ENCODE measurements around the gene CENPA. TPM values are rescaled to one million over a fixed set of nuclear protein-coding genes. Genes with fewer than 3 reads are reported as not detected.
A peak's percentile ranks its signal among the peaks of the same experiment; 100 is the strongest.
"Not testable (repeated sequence)": the region's sequence is repeated elsewhere in the genome, so short reads cannot be mapped to it uniquely, and the experiment has no call there.

The CENPA gene
- polyA plus RNA-seq, 12 donors: 4.3 to 13.8 (median 7.6) TPM; not detected in 2

DNA sequence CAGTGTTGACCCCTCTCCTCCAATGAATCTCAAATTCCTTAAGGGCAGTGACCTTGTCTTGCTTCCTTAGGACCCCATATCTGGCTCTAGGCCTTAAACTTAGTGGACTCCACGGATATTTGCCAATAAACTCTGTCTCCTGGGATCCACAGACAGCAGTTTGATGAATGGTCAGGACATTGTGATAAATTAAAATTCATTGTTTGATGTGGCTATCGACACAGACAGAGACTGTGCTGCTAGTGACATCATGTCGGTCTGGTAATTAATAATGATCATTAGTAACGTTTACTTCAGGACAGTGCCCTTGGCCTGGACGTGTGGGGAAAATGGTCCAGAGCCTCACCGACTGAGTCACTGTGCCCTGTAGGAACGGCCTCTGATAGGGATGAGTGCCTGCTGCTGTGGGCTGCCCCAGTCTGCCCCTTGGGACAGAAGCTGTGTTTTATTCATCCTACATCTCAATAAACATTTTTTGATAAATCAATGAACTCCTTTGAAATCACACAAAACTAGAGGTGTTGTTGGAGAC lies 27.0 kb upstream of the CENPA start:
- DNase-seq: no peak

DNA sequence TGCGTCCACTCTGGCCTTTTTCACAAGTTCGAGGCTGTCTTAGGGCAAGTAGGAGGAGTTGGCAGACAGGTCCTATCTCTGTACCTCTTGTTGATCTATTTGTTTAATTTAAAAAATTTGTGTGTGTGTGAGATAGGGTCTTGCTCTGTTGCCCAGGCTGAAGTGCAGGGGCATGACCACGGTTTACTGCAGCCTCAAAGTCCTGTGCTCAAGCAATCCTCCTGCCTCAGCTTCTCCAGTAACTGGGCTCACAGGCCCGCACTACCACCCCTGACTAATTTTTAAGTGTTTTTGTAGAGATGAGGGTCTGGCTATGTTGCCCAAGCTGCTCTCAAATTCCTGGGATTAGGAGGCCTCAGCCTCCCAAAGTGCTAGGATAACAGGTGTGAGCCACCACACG lies 26.0 kb upstream of the CENPA start:
- DNase-seq: no peak

DNA sequence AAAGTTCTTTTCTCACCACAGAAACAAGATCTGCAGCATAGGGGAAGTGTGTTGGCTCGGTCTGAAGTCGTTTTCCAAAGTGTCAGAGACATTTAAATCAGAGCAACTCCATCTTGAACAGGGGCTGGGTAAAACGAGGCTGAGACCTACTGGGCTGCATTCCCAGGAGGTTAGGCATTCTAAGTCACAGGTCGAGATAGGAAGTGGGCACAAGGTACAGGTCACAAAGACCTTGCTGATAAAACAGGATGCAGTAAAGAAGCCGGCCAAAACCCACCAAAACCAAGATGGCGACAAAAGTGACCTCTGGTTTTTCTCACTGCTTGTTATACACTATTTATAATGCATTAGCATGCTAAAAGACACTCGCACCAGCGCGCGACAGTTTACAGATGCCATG lies 24.9 kb upstream of the CENPA start:
- DNase-seq: not testable (repeated sequence)

DNA sequence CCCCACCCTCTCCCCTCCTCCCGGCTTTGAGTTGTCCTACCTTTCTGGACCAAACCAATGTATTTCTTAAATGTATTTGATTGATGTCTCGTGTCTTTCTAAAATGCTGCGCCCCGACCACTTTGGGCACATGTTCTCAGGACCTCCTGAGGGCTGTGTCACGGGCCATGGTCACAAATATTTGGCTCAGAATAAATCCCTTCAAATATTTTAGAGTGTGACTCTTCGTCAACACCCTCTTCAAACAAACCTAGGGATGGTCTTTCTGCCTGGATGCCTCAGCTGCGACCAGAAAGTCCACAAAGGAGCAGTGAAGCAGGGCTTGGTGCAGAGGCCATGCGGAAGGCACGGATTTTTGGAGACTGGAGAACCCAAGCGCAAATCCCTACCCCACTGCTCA lies 22.8 kb upstream of the CENPA start:
- DNase-seq: no peak

DNA sequence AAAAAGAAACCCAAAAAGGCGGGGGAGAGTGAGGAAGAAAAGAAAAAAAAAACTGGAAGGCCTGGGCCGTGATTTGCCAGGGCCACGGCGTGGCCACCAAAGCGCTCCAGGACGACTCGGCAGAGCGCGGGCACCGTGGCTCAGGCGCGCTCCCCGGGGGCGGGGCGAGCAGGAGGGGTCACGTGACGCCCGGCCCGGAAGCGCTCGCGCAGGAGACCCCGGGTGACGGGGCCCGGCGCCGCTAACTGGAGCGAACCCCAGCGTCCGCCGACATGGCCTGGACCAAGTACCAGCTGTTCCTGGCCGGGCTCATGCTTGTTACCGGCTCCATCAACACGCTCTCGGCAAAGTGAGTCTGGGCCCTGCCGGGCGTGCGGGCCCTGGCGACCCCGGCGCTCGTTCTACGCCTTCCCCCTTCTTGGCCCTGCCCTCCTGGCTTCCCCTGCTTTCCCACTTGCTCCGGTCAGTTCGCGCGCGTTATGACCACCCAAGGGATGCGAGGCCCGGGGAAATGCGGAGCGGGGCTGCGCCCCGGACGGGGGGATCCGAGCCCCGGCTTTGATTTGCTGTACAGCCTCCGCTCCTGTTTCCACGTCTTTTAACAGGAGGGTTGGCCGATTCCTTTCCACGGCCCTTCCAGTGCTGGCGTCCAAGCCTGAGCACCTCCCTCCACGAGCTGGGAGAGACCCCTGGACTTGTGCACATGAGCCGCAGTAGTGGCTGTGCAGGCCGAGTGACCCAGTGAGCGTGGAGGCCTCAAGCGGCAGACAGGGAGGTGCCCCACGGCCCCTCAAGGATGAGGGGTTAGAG lies 21.6 kb upstream of the CENPA start, which contains the start of gene SLC35F6:
Gene SLC35F6 (plus strand): TSS at position 207 of the 810 bp plus-strand sequence. CDS start 66 bp downstream, at position 273.
- DNase-seq: peak; percentile 81

DNA sequence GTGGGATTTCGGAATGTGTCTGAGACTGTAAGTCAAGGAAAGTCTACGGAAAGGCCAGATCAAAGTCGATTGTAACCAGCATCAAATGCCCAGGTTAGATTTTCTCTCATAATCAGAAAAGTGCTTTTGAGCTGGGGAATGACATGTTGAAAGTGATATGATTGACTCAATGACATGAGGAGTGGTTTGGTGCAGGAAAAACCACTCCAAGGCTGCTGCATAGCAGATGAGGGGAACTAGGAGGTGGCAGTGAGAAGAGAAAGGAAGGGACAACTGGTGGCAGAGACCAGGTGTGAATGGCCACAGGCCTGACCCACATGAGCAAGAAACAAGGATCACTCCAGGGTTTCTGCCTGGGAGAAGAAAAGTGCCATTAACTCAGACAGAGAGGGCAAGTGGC lies 20.9 kb upstream of the CENPA start:
- DNase-seq: no peak

DNA sequence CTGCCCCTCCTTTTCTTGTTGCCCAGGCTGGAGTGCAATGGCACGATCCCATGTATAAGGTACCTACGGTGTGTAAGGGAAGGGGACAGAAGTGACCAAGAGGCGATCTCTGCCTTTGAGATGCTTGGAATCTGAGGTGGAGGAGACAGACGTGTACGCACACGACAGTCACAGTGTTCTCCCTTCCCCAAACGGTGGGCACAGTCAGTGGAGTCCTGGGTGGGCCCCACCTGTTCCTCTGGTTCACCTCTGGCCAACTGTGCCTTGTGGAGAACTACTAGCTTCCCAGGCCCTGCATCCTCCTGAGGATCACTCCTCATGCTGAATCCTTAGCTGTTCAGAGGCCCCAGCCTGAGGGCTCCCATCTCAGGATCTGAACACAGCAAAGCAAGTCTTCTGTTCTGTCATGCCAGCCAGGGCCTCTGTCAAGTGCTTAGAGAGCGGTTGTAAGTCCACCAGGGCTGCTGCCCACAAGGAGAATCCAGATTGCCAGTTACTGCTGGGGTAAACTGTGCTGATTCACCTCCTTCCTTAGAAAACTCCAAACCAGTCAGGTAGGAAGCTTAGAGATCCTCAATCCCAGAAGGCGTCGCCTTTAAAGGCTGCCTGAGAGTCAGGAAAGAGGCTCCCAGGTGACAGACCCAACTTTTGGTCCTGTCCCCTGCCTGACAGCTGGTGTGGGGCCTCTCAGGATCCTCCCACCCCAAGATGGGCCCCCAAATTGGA lies 20.2 kb upstream of the CENPA start:
- no peak for DNase-seq

DNA sequence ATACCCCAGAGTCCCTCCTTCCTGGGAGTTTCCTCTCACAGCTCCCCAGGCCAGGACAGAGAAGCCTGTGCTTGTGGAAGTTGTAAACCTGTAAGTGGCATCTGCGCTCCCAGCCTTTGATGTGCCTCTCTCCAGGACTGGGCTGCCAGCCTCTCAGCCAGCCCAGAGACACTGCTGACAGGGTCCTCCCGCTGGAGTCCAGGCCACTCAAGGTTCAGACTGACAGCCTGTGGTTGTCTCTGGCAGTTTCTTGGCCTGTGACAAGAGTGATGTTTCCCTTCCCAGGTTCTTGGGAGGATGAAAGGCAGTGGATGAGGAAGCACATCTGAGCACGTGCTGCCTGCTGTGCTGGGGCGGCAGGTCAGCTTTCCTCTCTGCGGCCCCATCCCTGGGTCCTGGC lies 18.7 kb upstream of the CENPA start:
- no peak for DNase-seq

DNA sequence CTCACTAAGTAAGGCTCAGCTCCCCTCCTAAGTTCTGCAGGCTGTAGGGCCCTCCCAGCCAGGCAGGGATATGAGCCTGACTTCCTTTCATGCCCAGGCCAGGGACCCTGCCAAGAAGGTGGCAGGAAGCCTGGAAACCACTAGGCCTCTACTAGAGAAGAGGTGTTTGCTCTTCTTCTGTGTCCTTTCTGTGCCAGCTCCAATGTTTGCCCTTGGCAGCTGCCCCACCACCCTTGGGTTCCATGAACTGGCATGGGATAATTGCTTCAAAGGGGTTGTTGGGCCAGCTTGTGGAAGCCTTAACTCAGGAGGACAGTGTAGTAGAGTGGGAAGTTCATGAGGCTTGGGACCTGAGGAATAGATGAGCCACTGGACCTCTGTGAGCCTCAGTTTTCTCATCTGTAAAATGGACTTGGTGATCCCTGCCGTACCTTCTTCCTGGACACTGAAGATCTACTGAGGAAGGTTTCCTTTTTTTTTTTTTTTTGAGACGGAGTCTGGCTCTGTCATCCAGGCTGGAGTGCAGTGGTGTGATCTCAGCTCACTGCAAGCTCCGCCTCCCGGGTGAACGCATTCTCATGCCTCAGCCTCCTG lies 17.9 kb upstream of the CENPA start:
- no peak for DNase-seq

DNA sequence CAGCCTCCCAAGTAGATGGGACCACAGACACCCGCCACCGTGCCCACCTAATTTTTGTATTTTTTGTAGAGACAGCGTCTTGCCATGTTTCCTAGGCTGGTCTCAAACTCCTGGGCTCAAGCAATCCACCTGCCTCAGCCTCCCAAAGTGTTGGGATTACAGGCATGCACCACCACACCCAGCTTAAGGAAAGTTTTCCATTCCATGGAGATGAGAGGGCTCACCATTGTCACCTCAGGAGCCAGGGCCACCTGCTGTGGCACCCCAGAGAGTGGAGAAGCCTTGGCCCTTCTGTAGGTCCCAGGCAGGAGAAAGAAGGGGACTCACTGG lies 17.1 kb upstream of the CENPA start:
- DNase-seq: no peak

DNA sequence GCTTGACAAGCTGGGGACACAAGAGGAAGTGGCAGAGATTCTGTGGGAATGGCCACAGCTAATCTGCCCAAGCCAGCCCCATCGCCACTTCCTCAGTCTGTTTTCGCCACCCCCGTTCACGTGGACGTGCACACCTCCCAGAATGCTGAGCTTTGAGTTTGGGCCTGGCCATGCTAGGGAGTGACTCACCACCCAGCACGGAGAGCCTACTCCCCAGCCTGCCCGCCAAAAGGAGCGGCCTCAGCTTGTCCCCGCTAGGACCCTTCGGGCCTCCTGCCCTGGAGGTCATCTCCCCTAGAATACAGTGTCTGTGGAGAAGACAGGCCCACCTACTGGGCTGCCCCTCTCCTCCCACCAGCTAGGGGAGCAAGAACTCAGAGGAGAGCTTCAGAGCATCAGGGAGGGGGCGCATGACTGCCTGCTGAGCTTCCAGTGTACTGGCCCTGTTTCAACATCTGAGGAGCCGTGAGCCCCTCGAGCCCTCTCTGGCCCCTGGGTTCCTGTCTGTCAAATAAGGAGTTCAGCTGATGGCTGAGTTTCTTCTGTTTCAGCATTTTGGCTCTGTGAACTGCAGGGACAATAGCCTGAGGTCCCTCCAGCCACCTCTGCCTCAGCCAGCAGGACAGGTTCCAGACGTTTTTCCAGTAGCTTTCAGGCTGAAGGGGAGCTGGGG lies 16.6 kb upstream of the CENPA start:
- DNase-seq: peak; percentile 38

DNA sequence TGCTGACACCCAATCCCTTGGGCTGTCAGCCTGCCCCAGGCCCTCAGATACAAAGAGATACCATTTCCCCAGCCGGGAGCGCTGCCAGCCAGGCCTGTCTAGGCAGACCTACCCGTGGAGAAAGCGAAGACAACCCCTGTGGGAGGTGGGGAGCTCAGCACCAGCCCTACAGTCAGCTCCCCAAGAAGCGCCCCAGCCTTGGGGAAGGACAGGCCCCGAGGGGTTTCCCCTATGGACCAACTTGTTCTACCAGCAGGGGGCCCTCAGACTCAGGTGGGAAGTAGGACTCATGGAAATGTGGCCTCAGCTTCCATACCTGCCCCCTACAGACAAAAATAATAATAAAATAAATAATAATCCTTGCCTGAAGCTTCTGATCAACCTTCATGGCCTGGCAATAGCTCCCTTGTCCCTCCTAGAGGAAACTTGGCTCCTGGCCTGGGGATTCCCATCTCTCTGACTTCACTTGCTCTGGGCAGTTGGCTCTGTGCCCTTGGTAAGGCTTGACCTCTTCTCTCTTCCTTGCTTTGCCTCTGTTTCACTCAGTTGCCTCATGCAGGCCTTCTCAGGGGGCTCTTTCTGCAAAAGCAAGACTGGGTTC lies 14.8 kb upstream of the CENPA start:
- no peak for DNase-seq

DNA sequence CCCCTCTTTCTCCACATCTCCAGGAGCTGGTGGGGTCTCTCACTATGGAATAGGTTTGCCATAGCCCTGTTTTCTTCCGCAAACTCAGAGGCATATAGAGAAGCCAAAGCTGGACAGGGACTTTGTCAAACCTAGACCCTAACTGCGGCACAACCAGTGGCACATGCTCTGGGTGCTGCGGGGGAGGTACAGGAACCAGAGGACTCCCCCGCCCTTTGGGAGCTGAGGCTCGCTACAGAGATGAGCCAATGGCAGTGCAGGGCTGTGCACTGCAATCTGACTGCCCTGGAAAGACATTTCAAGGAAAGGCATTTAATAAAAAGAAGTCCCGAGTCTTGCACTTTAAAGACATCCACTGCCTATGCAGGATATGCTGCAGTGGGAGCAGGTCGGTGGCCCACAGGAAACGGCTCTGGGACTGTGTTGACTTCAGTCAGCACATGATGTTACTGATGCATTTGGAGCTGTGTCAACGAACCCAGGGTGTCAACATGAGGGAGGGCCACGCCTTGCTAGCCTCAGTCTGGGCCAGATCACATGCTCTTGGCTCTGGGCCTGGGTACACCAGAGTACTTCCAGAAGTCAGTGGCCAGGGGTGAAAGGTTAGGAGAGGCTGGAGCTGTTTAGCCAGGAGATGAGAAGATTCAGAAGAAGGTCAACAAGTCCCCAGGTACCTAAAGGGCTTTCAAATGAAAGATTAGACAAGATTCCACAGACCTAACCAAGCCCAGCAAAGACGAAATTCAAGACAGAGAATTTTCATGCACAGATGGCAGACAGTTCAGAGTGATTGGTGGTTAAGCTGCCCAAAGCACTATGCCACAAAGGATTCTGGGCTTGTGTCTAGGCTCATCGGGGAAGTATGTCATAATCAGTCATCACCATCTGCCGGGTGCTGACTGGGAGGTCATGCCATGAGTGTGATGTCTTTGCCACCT lies 13.5 kb upstream of the CENPA start:
- DNase-seq: peak; percentile 52

DNA sequence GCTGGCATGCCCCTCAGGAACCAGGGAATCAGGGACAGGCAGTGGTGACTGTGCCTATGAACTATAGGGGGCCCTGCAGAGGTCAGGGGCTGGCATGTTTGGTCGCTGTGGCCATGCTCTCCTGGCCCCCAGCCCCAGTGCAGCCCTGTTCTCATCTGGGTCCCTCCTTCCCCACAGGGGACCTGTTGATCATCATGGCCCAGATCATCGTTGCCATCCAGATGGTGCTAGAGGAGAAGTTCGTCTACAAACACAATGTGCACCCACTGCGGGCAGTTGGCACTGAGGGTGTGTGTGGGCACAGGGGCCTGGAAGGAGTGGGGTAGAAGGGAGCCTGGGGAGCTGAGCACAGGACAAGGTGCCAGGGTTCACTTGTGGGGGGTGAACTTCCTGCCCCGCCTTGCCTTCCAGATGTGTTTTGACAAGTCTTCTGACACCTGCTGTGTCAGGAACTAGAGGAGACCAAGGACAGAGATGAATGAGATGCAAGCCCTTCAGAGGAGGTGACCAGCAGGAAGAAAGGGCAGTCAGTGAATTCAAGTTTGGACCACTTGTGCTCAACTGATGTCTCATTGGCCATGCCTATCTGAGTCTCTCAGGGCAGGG lies 9.6 kb upstream of the CENPA start:
- no peak for DNase-seq

DNA sequence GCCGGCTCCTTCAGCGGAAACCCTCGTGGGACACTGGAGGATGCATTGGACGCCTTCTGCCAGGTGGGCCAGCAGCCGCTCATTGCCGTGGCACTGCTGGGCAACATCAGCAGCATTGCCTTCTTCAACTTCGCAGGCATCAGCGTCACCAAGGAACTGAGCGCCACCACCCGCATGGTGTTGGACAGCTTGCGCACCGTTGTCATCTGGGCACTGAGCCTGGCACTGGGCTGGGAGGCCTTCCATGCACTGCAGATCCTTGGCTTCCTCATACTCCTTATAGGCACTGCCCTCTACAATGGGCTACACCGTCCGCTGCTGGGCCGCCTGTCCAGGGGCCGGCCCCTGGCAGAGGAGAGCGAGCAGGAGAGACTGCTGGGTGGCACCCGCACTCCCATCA lies 7.8 kb upstream of the CENPA start:
- no peak for DNase-seq

DNA sequence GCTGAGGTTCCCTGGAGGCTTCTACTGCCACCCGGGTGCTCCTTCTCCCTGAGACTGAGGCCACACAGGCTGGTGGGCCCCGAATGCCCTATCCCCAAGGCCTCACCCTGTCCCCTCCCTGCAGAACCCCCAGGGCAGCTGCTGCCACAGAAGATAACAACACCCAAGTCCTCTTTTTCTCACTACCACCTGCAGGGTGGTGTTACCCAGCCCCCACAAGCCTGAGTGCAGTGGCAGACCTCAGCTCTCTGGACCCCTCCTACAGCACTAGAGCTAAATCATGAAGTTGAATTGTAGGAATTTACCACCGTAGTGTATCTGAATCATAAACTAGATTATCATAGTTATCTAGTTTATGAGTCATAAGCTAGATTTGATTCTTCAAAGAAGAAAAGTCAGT lies 7.3 kb upstream of the CENPA start:
- no peak for DNase-seq

DNA sequence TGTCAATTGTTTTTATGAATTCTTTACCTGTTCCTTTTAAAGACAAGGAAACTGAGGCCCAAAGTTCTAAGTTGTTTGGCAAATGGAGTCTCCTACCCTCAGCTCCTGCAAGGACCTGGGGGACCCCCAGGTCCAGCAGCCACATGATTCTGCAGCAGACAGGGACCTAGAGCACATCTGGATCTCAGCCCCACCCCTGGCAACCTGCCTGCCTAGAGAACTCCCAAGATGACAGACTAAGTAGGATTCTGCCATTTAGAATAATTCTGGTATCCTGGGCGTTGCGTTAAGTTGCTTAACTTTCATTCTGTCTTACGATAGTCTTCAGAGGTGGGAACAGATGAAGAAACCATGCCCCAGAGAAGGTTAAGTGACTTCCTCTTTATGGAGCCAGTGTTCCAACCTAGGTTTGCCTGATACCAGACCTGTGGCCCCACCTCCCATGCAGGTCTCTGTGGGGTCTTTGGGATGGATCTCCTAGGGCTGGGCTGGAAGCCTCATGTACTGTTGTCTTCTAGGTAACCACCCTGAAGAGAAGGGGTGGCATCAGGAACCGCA lies 5.6 kb upstream of the CENPA start:
- DNase-seq: no peak

DNA sequence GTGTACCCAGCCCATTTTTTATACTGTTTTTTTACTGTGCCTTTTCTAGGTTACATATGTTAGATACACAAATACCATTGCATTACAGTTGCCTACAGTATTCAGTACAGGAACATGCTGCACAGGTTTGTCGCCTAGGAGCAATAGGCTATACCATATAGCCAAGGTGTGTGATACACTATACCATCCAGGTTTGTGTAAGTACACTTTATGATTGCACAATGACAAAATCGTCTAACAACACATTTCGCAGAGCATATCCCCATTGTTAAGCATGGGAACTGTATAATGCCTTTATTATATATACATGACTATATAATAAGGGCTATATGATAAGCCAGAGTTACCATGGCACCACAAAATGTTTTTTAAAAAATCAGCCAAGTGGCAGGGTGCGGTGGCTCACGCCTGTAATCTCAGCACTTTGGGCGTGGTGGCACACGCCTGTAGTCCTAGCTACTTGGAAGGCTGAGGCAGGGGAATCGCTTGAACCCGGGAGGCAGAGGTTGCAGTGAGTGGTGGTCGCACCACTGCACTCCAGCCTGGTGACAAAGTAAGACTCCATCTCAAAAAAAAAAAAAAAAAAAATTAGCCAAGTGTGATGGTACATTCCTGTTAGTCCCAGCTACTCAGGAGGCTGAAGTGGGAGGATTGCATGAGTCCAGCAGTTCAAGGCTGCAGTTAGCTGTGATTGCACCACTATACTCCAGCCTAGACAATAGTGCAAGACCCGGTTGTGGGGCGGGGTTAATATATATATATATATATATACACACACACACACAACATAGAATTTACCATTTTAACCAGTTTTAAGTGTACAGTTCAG lies 2.8 kb upstream of the CENPA start:
- DNase-seq: no peak

All from muscle of arm (tissue), 12 donors.